ENCODE measurements around the gene TMEM204.

TMEM204 gene

GRCh38 chr16:1505073-1505844 lies 28.2 kb upstream of the TMEM204 start:
- no peak for TF ChIP-seq REST (IDR thresholded peaks at IDR 0.05; ENCODE audit: insufficient read depth in 1 of 2, low read depth in 2 of 2, low read length in 2 of 2)
- no peak for TF ChIP-seq FOXP2 (optimal IDR thresholded peaks at IDR 0.05; ENCODE audit: borderline replicate concordance, extremely low read depth, extremely low read length, insufficient read depth)
- TF ChIP-seq TAF1 (IDR thresholded peaks at IDR 0.05; ENCODE audit: borderline replicate concordance, insufficient read depth, low read length) = no peak
- TF ChIP-seq SIN3A (IDR thresholded peaks at IDR 0.05; ENCODE audit: borderline replicate concordance, insufficient read depth, low read length) = no peak
- TF ChIP-seq POLR2AphosphoS5 (IDR thresholded peaks at IDR 0.05; ENCODE audit: low read depth, low read length) = no peak

GRCh38 chr16:1505912-1506311 lies 27.6 kb upstream of the TMEM204 start:
- no peak for TF ChIP-seq TAF1 (IDR thresholded peaks at IDR 0.05; ENCODE audit: borderline replicate concordance, insufficient read depth, low read length)
- TF ChIP-seq POLR2AphosphoS5 (IDR thresholded peaks at IDR 0.05; ENCODE audit: low read depth, low read length) = no peak

GRCh38 chr16:1506494-1507213 lies 26.8 kb upstream of the TMEM204 start:
- no peak for TF ChIP-seq SIN3A (IDR thresholded peaks at IDR 0.05; ENCODE audit: borderline replicate concordance, insufficient read depth, low read length)
- no peak for TF ChIP-seq FOXP2 (optimal IDR thresholded peaks at IDR 0.05; ENCODE audit: borderline replicate concordance, extremely low read depth, extremely low read length, insufficient read depth)
- no peak for TF ChIP-seq POLR2AphosphoS5 (IDR thresholded peaks at IDR 0.05; ENCODE audit: low read depth, low read length)
- TF ChIP-seq TAF1 (IDR thresholded peaks at IDR 0.05; ENCODE audit: borderline replicate concordance, insufficient read depth, low read length) = no peak
- TF ChIP-seq REST (IDR thresholded peaks at IDR 0.05; ENCODE audit: insufficient read depth in 1 of 2, low read depth in 2 of 2, low read length in 2 of 2) = no peak

GRCh38 chr16:1508494-1509187 lies 24.8 kb upstream of the TMEM204 start:
- no peak for TF ChIP-seq FOXP2 (optimal IDR thresholded peaks at IDR 0.05; ENCODE audit: borderline replicate concordance, extremely low read depth, extremely low read length, insufficient read depth)
- no peak for TF ChIP-seq TAF1 (IDR thresholded peaks at IDR 0.05; ENCODE audit: borderline replicate concordance, insufficient read depth, low read length)
- TF ChIP-seq POLR2AphosphoS5 (IDR thresholded peaks at IDR 0.05; ENCODE audit: low read depth, low read length) = no peak
- TF ChIP-seq REST (IDR thresholded peaks at IDR 0.05; ENCODE audit: insufficient read depth in 1 of 2, low read depth in 2 of 2, low read length in 2 of 2) = no peak
- TF ChIP-seq SIN3A (IDR thresholded peaks at IDR 0.05; ENCODE audit: borderline replicate concordance, insufficient read depth, low read length) = no peak

Data from PFSK-1 (cell line).